Keratinocyte (primary cell): Measurements from ENCODE around the gene TNFAIP3. TPM values are rescaled to one million over a fixed set of nuclear protein-coding genes. Genes with fewer than 3 reads are reported as not detected.

Source experiments
- DNase-seq: peaks from one replicate; pipeline ENCODE4 v3.0.0-alpha.2; 2011; ENCODE audit warnings: low read depth, missing footprints, low spot score
- FAIRE-seq: peaks from 2 replicates; lab custom pipeline; 2011; peaks lifted over from hg19 to GRCh38; lab: Jason Lieb, UNC
- H2AFZ ChIP-seq: 2 replicates; pipeline ENCODE4 v1.6.0; 2012; ENCODE audit warnings: low read length, control low read depth, inconsistent platforms; ENCODE audit not compliant: control insufficient read depth
- H3K27ac ChIP-seq: 2 replicates; pipeline ENCODE4 v1.5.1; 2011; ENCODE audit warnings: low read length; ENCODE audit not compliant: control insufficient read depth, insufficient read depth
- H3K27me3 ChIP-seq: 3 replicates; pipeline ENCODE4 v1.6.0; 2011; ENCODE audit warnings: low read length; ENCODE audit not compliant: control insufficient read depth, insufficient read depth; ENCODE audit errors: extremely low read depth
- H3K36me3 ChIP-seq, 2 experiments: 2 replicates in 1 of 2; 3 replicates in 1 of 2; pipeline ENCODE4 v1.5.1; 2011; ENCODE audit warnings: low read length in 2 of 2, mild to moderate bottlenecking in 1 of 2; ENCODE audit not compliant: control insufficient read depth in 2 of 2, insufficient read depth in 2 of 2; ENCODE audit errors: extremely low read depth in 1 of 2
- H3K4me1 ChIP-seq: 3 replicates; pipeline ENCODE4 v1.5.1; 2011; ENCODE audit warnings: low read length; ENCODE audit not compliant: control insufficient read depth, insufficient read depth; ENCODE audit errors: extremely low read depth
- H3K4me2 ChIP-seq: 3 replicates; pipeline ENCODE4 v1.6.0; 2011; ENCODE audit warnings: low read depth, low read length; ENCODE audit not compliant: control insufficient read depth, insufficient read depth; ENCODE audit errors: extremely low read depth
- H3K4me3 ChIP-seq, 3 experiments: fragments of 200-600 bp in 1 of 3; sonication (generic) in 1 of 3; 2 replicates in 2 of 3; 3 replicates in 1 of 3; pipeline ENCODE4 v1.5.1; 2011 to 2016; ENCODE audit warnings: low read length in 3 of 3, mild to moderate bottlenecking in 3 of 3, control low read depth in 2 of 3, inconsistent platforms in 1 of 3, low read depth in 1 of 3, mixed read lengths in 1 of 3, mixed run types in 1 of 3, moderate library complexity in 1 of 3; ENCODE audit not compliant: control insufficient read depth in 2 of 3, insufficient read depth in 2 of 3; ENCODE audit errors: extremely low read depth in 1 of 3
- H3K79me2 ChIP-seq: 2 replicates; pipeline ENCODE4 v1.6.0; 2012; ENCODE audit warnings: low read length; ENCODE audit not compliant: control insufficient read depth, insufficient read depth
- H3K9ac ChIP-seq: 3 replicates; pipeline ENCODE4 v1.6.0; 2011; ENCODE audit warnings: low read length; ENCODE audit not compliant: control insufficient read depth, insufficient read depth; ENCODE audit errors: extremely low read depth
- H3K9me1 ChIP-seq: 3 replicates; pipeline ENCODE4 v1.6.0; 2011; ENCODE audit warnings: low read length; ENCODE audit not compliant: control insufficient read depth, insufficient read depth; ENCODE audit errors: extremely low read depth
- H3K9me3 ChIP-seq: 2 replicates; pipeline ENCODE4 v1.5.1; 2012; ENCODE audit warnings: low read depth, low read length; ENCODE audit not compliant: control insufficient read depth
- H4K20me1 ChIP-seq: 3 replicates; pipeline ENCODE4 v1.6.0; 2011; ENCODE audit warnings: low read length; ENCODE audit not compliant: control insufficient read depth, insufficient read depth; ENCODE audit errors: extremely low read depth
- CTCF ChIP-seq, 3 experiments: IDR thresholded peaks in 1 of 3; conservative IDR thresholded peaks in 1 of 3; optimal IDR thresholded peaks in 1 of 3; 2 replicates in 2 of 3; 3 replicates in 1 of 3; pipeline versions ENCODE3 to v1.5.1; 2011; ENCODE audit warnings: low read length in 3 of 3, mild to moderate bottlenecking in 3 of 3, moderate library complexity in 2 of 3, control low read depth in 1 of 3, inconsistent platforms in 1 of 3; ENCODE audit not compliant: insufficient read depth in 2 of 3; ENCODE audit errors: extremely low read depth in 1 of 3
- EZH2 ChIP-seq: IDR thresholded peaks from one replicate; pipeline ENCODE4 v1.6.1; 2012; ENCODE audit warnings: inconsistent platforms, mild to moderate bottlenecking, low read length, moderate library complexity
- dilution Hi-C: fragments of 300-500 bp; cut with MboI; formaldehyde crosslinking; loops from one replicate; pipeline ENCODE4 v1.7.0; 2020; ENCODE audit warnings: low sequenced_read_pairs; ENCODE audit not compliant: extremely low pct_ligation_motif_present
- polyA plus RNA-seq, 5 experiments: library from polyadenylated mRNA; depleted of rRNA in 3 of 5; stranded (reverse) in 3 of 5; stranded (forward) in 1 of 5; unstranded in 1 of 5; fragments of >200 nt; gene quantifications; 1 replicate in 1 of 5; 2 replicates in 3 of 5; 3 replicates in 1 of 5; pipeline versions ENCODE4 v1.2.1 to v1.2.3, GENCODE V29; 2011 to 2012; ENCODE audit warnings: missing spikeins in 2 of 5, low read depth in 1 of 5, low replicate concordance in 1 of 5

Gene TNFAIP3
- polyA plus RNA-seq, 1 donor (not counting 4 experiments of a cell fraction or from before 2014, with no cell fraction given), result 141 TPM

GRCh38 chr6:137907170-137907569 is 40.1 kb downstream of the TNFAIP3 start:
- H3K79me2 ChIP-seq, result no peaks in the 10 kb centered on the region
- H3K9me3 ChIP-seq, result no peaks in the 10 kb centered on the region
- no peaks in the 10 kb centered on the region for H3K9me1 ChIP-seq
- FAIRE-seq (no peak), DNase-seq (no peak)
- H3K4me3 ChIP-seq, result no peak overlapping the region
- no peaks in the 10 kb centered on the region for H4K20me1 ChIP-seq
- H3K4me1 ChIP-seq, result peaks cover 7% of the 10 kb centered on the region
- H2AFZ ChIP-seq, result no peak overlapping the region
- H3K9ac ChIP-seq, result no peak overlapping the region
- no peaks in the 10 kb centered on the region for H3K27me3 ChIP-seq
- dilution Hi-C loops, result no loop called here
- no peaks in the 10 kb centered on the region for H3K36me3 ChIP-seq
- no peak overlapping the region for H3K4me2 ChIP-seq
- TF ChIP-seq CTCF (optimal IDR thresholded peaks at IDR 0.05 in 1 of 3, IDR thresholded peaks at IDR 0.05 in 1 of 3, conservative IDR thresholded peaks at IDR 0.05 in 1 of 3; ENCODE audit: extremely low read depth in 1 of 3, insufficient read depth in 2 of 3, low read length in 3 of 3), result no peak
- no peak for TF ChIP-seq EZH2
- no peak overlapping the region for H3K27ac ChIP-seq

GRCh38 chr6:137909533-137909932 is 42.5 kb downstream of the TNFAIP3 start:
- no peak for FAIRE-seq
- dilution Hi-C loops, result no loop called here
- TF ChIP-seq CTCF (optimal IDR thresholded peaks at IDR 0.05 in 1 of 3, IDR thresholded peaks at IDR 0.05 in 1 of 3, conservative IDR thresholded peaks at IDR 0.05 in 1 of 3; ENCODE audit: extremely low read depth in 1 of 3, insufficient read depth in 2 of 3, low read length in 3 of 3) (no peak), EZH2 (no peak)

More at GRCh38 chr6:137909533-137909932, 42.5 kb downstream of the TNFAIP3 start:
- Histone ChIP-seq H3K4me2 (no peak overlapping the region), H3K9me3 (no peaks in the 10 kb centered on the region), H2AFZ (no peak overlapping the region), H3K36me3 (no peaks in the 10 kb centered on the region), H3K9ac (no peak overlapping the region), H3K27me3 (no peaks in the 10 kb centered on the region), H3K9me1 (no peaks in the 10 kb centered on the region), H3K79me2 (no peaks in the 10 kb centered on the region), H4K20me1 (no peaks in the 10 kb centered on the region), H3K4me1 (peaks cover 7% of the 10 kb centered on the region), H3K4me3 (no peak overlapping the region), H3K27ac (no peak overlapping the region)
- DNase-seq, result no peak
